ENCODE data around the gene SENP2.

DNA sequence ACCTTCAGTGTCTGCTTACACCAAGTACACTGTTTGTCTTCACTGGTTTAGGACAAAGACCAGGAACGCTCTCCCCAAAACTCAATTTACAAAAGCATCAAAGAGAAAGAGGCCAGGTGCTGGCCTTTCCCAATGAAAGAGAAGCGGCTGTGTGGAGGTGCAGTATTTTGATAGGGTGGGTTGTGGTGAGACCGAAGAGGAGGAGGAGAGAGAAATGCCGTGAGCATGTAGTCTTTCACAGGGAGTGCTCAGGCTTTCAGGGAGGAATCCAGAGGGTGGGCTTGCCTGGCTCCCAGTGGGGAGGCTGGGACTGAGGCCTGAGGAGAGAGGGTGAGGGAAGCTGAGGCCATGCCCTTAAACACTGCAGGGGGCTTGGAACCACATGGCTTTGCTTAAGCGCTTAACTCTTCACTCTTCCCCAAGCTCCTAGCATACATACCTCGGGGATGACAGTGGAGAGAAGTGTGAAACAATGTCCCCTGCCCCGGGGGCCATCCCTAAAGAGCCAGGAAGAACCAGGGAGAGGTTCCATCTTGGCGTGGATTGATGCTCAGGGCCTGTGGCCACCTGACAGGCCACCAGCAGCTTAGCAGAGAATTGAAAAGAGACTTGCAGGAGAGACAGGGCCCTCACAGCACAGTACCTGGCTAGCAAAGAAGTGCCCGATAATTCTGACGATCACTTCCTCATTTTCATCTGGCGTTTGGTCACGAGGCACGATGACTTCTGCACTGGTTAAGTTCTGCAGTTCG is 60.5 kb downstream of the SENP2 start:
- TF ChIP-seq, protein P1, sequence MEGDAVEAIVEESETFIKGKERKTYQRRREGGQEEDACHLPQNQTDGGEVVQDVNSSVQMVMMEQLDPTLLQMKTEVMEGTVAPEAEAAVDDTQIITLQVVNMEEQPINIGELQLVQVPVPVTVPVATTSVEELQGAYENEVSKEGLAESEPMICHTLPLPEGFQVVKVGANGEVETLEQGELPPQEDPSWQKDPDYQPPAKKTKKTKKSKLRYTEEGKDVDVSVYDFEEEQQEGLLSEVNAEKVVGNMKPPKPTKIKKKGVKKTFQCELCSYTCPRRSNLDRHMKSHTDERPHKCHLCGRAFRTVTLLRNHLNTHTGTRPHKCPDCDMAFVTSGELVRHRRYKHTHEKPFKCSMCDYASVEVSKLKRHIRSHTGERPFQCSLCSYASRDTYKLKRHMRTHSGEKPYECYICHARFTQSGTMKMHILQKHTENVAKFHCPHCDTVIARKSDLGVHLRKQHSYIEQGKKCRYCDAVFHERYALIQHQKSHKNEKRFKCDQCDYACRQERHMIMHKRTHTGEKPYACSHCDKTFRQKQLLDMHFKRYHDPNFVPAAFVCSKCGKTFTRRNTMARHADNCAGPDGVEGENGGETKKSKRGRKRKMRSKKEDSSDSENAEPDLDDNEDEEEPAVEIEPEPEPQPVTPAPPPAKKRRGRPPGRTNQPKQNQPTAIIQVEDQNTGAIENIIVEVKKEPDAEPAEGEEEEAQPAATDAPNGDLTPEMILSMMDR (IDR thresholded peaks at IDR 0.05): no peak
- no peak for TF ChIP-seq POLR2A (IDR thresholded peaks at IDR 0.05)
- no peak for TF ChIP-seq EP300 (IDR thresholded peaks at IDR 0.05)
